NCI-H1105 (cell line): ENCODE data around the gene UBE2D3.

Source experiments
- DNase-seq: peaks from one replicate; lab custom pipeline; 2025; lab: John Stamatoyannopoulos, UW

The UBE2D3 gene

GRCh38 chr4:102791318-102791835 lies 36.0 kb downstream of the UBE2D3 start:
- DNase-seq = no peak

GRCh38 chr4:102789317-102789717 lies 38.0 kb downstream of the UBE2D3 start:
- DNase-seq = no peak

GRCh38 chr4:102787944-102788343 lies 39.4 kb downstream of the UBE2D3 start:
- no peak for DNase-seq

- DNase-seq = no peak
Observed at GRCh38 chr4:102787096-102787881, 40.1 kb downstream of the UBE2D3 start.

GRCh38 chr4:102786279-102786678 lies 41.1 kb downstream of the UBE2D3 start:
- no peak for DNase-seq

- DNase-seq = no peak
Observed at GRCh38 chr4:102783006-102783405, 44.3 kb downstream of the UBE2D3 start.

GRCh38 chr4:102781570-102781969 lies 45.8 kb downstream of the UBE2D3 start:
- no peak for DNase-seq

- no peak for DNase-seq
Observed at GRCh38 chr4:102780476-102781144, 46.7 kb downstream of the UBE2D3 start.

GRCh38 chr4:102779204-102779603 lies 48.1 kb downstream of the UBE2D3 start:
- no peak for DNase-seq

- no peak for DNase-seq
Observed at GRCh38 chr4:102778720-102779119, 48.6 kb downstream of the UBE2D3 start.

- DNase-seq = no peak
Observed at GRCh38 chr4:102775805-102776204, 51.5 kb downstream of the UBE2D3 start.

GRCh38 chr4:102774254-102774653 lies 53.1 kb downstream of the UBE2D3 start:
- DNase-seq = no peak

GRCh38 chr4:102772738-102773340 lies 54.5 kb downstream of the UBE2D3 start:
- DNase-seq = no peak

GRCh38 chr4:102764901-102765300 lies 62.5 kb downstream of the UBE2D3 start:
- no peak for DNase-seq

GRCh38 chr4:102761906-102762305 lies 65.4 kb downstream of the UBE2D3 start:
- no peak for DNase-seq

- DNase-seq = no peak
Observed at GRCh38 chr4:102761296-102761701, 66.1 kb downstream of the UBE2D3 start.

GRCh38 chr4:102760645-102761295 lies 66.6 kb downstream of the UBE2D3 start, which contains the start of gene MANBA:
Gene MANBA, minus strand, starts transcription at chr4:102760968. Its CDS starts 74 bp downstream, at chr4:102760894.
- DNase-seq = peak; percentile 50

- no peak for DNase-seq
Observed at GRCh38 chr4:102759831-102760644, 67.3 kb downstream of the UBE2D3 start.

GRCh38 chr4:102758241-102759160 lies 68.8 kb downstream of the UBE2D3 start:
- DNase-seq = peak; percentile 22

- no peak for DNase-seq
Observed at GRCh38 chr4:102757681-102758080, 69.7 kb downstream of the UBE2D3 start.
